ENCODE measurements around the gene UST.
"Not testable (repeated sequence)": the region's sequence is repeated elsewhere in the genome, so short reads cannot be mapped to it uniquely, and the experiment has no call there.

The UST gene

DNA sequence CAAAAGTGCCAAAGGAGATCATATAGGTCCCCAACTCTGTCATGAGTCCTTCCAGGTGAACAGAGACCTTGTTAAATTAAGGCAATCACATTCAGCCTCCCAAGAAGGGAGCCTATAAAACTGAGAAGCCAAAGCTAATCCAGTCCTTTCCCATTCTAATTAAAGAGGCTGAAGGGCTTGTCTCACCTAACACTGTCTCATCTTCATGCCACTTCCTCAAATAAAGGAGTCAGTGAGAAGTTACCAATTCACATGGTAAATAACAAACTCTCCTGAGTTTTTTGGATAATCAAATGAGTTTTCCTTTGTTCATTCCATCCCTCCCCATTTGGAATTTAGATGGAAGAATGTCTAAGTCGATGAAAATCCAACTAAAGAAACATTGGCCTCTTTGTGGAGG, 242.8 kb downstream of the UST start:
- DNase-seq (ENCODE audit: insufficient read length, low spot score): no peak
- no peak for FAIRE-seq
- TF ChIP-seq POLR2A (IDR thresholded peaks at IDR 0.05; ENCODE audit: low read depth, low read length) (no peak), POU2F2 (IDR thresholded peaks at IDR 0.05; ENCODE audit: low read depth, low read length) (no peak), TAF1 (IDR thresholded peaks at IDR 0.05; ENCODE audit: low read depth, low read length) (no peak), POLR2AphosphoS5 (IDR thresholded peaks at IDR 0.05; ENCODE audit: low read depth, low read length) (no peak), SPI1 (IDR thresholded peaks at IDR 0.05; ENCODE audit: low read depth, low read length) (peak; percentile 24), PAX5 (IDR thresholded peaks at IDR 0.05; ENCODE audit: insufficient read depth, low read length, severe bottlenecking) (no peak)

DNA sequence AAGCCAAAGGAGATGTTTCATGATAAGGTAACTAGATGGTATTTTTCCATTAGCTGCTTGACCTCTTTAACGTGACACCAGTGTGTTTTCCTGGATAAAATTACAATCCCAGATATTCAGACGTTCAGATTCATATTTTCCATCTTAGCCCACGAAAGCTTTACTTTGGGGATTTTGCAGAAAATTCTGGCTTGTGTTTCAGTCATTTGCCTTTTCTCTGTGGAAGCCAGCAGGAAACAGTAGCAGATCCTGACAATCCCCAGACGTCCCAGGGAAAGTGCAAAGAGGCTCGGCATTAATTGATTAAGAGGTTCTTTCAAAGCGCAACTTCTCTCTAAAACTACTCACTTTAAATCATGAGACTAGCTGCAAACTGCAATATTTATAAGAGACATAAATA, 243.6 kb downstream of the UST start:
- DNase-seq (ENCODE audit: insufficient read length, low spot score) (no peak), FAIRE-seq (no peak)
- TF ChIP-seq PAX5 (IDR thresholded peaks at IDR 0.05; ENCODE audit: insufficient read depth, low read length, severe bottlenecking) (no peak), POLR2A (IDR thresholded peaks at IDR 0.05; ENCODE audit: low read depth, low read length) (no peak), SPI1 (IDR thresholded peaks at IDR 0.05; ENCODE audit: low read depth, low read length) (no peak), TAF1 (IDR thresholded peaks at IDR 0.05; ENCODE audit: low read depth, low read length) (no peak), POU2F2 (IDR thresholded peaks at IDR 0.05; ENCODE audit: low read depth, low read length) (no peak), POLR2AphosphoS5 (IDR thresholded peaks at IDR 0.05; ENCODE audit: low read depth, low read length) (no peak)

DNA sequence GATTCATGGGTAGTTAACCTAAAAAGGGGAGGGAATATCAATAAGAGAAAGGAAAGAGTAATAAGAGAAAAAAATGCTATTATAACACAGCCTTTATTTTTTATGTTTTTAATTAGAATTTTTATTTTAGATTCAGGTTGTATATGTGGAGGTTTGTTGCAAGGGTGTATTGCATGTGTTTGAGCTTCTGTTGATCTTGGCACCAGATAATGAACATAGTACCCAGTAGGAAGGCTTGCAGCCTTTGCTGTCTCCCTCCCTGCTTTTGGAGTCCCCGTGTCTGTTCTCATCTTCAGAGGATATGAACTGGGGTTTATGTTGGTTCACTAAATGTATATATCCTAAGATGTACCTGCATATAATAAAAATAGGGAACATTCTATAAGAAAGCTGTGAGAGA, 250.0 kb downstream of the UST start:
- TF ChIP-seq POLR2A (IDR thresholded peaks at IDR 0.05; ENCODE audit: low read depth, low read length): no peak
- no peak for TF ChIP-seq SPI1 (IDR thresholded peaks at IDR 0.05; ENCODE audit: low read depth, low read length)
- no peak for TF ChIP-seq TAF1 (IDR thresholded peaks at IDR 0.05; ENCODE audit: low read depth, low read length)
- DNase-seq (ENCODE audit: insufficient read length, low spot score): no peak
- no peak for FAIRE-seq

DNA sequence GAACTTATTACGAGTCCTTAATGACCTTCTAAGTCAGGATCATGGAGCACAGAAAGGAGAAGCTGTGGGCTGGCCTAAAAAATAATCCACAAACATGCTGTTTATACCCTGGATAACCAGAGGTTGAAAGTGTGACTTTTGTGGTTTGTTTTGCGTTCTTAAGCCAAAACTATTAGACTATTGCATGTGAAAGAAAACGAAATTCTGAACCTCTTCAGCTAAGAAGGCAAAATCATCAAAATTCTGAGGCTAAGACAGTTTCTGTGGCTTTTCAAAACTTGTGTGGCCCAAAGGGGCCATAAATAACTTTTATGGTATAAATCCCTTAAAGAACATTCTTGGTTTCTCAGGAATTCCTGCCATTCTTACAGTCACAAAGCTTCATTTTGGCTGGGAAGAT, 251.0 kb downstream of the UST start:
- FAIRE-seq: no peak

DNA sequence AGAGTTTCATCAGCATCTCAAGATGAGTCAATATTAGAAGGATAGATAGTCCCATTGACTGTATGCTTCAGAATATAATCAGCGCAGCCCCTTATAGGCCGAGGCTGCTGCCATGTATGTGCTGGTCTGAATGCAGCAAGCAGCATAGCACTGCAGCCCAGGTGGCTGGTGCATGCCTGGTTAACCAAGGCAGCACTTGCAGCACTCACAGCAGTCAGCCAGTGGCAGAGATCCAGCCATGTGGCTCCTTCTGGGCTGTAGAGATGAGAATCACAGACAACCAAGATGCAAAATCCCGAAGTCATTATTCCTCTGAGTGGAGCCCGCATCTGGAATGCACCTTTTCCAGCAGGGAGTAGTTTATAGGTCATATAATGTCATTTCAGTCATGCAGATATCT, 251.9 kb downstream of the UST start:
- no peak for DNase-seq (ENCODE audit: insufficient read length, low spot score)
- FAIRE-seq: no peak
- no peak for TF ChIP-seq SPI1 (IDR thresholded peaks at IDR 0.05; ENCODE audit: low read depth, low read length)
- TF ChIP-seq PAX5 (IDR thresholded peaks at IDR 0.05; ENCODE audit: insufficient read depth, low read length, severe bottlenecking): no peak
- no peak for TF ChIP-seq POLR2A (IDR thresholded peaks at IDR 0.05; ENCODE audit: low read depth, low read length)
- TF ChIP-seq POU2F2 (IDR thresholded peaks at IDR 0.05; ENCODE audit: low read depth, low read length): no peak
- no peak for TF ChIP-seq POLR2AphosphoS5 (IDR thresholded peaks at IDR 0.05; ENCODE audit: low read depth, low read length)
- TF ChIP-seq TAF1 (IDR thresholded peaks at IDR 0.05; ENCODE audit: low read depth, low read length): no peak

More for the DNA sequence above, 251.0 kb downstream of the UST start:
- no peak for DNase-seq (ENCODE audit: insufficient read length, low spot score)
- TF ChIP-seq POLR2AphosphoS5 (IDR thresholded peaks at IDR 0.05; ENCODE audit: low read depth, low read length) (no peak), TAF1 (IDR thresholded peaks at IDR 0.05; ENCODE audit: low read depth, low read length) (no peak), SPI1 (IDR thresholded peaks at IDR 0.05; ENCODE audit: low read depth, low read length) (no peak), POLR2A (IDR thresholded peaks at IDR 0.05; ENCODE audit: low read depth, low read length) (no peak), POU2F2 (IDR thresholded peaks at IDR 0.05; ENCODE audit: low read depth, low read length) (no peak), PAX5 (IDR thresholded peaks at IDR 0.05; ENCODE audit: insufficient read depth, low read length, severe bottlenecking) (no peak)

DNA sequence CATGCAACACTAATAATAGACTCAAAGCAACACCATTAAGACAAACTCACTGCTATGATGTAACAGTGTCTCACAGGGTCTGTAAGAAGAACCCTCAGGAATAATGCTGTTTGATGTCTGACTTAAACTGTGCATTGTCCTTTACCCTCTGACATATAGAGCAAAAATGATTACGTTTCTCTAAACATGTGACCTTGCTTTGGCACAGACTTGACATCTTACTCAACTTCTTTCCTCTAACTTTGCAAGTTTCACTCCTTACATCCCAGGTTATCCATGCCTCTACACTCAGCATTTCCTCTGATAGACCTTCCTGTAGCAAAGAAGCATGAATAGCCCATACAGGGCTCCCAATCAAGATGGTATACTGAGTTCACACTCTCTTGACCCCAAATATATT, 252.7 kb downstream of the UST start:
- no peak for DNase-seq (ENCODE audit: insufficient read length, low spot score)

DNA sequence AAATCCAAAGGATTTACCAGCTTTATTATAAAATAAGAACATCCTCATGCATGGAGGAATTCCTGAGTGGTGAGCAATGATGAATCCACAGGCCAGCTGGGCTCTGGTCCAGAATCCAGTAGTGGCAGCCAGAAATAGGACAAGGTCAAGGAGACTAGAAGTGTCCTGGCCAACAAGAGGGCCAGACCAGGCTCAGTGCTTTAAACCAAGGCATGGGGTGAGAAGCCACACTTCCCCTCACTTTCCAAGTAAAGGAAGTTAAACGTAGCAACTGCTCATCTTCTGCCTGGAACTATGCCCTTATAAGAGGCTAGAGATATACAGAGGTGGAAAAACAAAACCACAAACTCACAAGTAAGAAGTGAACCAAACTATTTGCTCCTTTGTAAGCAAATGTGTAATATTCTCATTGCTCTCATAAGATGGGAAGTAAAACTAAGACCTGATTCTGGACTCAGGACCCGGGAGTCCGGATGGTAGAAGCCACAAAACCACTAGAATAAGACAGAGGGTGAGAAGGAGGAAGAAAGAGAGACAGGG, 253.2 kb downstream of the UST start:
- no peak for FAIRE-seq

More for the DNA sequence above, 252.7 kb downstream of the UST start:
- peak; percentile 38 for FAIRE-seq
- no peak for TF ChIP-seq TAF1 (IDR thresholded peaks at IDR 0.05; ENCODE audit: low read depth, low read length)
- no peak for TF ChIP-seq POLR2A (IDR thresholded peaks at IDR 0.05; ENCODE audit: low read depth, low read length)
- no peak for TF ChIP-seq POLR2AphosphoS5 (IDR thresholded peaks at IDR 0.05; ENCODE audit: low read depth, low read length)
- no peak for TF ChIP-seq PAX5 (IDR thresholded peaks at IDR 0.05; ENCODE audit: insufficient read depth, low read length, severe bottlenecking)
- no peak for TF ChIP-seq SPI1 (IDR thresholded peaks at IDR 0.05; ENCODE audit: low read depth, low read length)
- TF ChIP-seq POU2F2 (IDR thresholded peaks at IDR 0.05; ENCODE audit: low read depth, low read length): no peak

DNA sequence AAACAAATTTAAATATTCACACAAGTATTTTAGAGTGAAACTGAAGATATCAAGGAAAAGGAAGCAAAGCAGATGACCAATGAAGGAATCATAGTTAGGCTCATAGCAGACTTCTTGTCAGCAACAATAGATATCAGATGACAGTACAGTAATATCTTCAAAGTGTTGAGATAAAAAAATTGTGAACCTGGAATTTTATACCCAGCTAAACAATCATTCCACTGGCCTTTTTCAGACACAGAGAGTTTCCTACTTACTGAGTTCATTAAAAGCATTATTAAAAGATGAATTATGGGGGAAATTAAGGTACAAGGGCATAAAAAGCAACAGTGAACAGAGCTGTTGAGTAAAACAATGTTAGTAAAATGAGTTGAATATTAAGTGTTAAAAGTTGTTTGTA, 254.6 kb downstream of the UST start:
- TF ChIP-seq POLR2A (IDR thresholded peaks at IDR 0.05; ENCODE audit: low read depth, low read length) (no peak), SPI1 (IDR thresholded peaks at IDR 0.05; ENCODE audit: low read depth, low read length) (no peak), POLR2AphosphoS5 (IDR thresholded peaks at IDR 0.05; ENCODE audit: low read depth, low read length) (no peak), PAX5 (IDR thresholded peaks at IDR 0.05; ENCODE audit: insufficient read depth, low read length, severe bottlenecking) (no peak), TAF1 (IDR thresholded peaks at IDR 0.05; ENCODE audit: low read depth, low read length) (no peak), POU2F2 (IDR thresholded peaks at IDR 0.05; ENCODE audit: low read depth, low read length) (no peak)
- no peak for DNase-seq (ENCODE audit: insufficient read length, low spot score)
- FAIRE-seq: no peak

More for the DNA sequence above, 253.2 kb downstream of the UST start:
- DNase-seq (ENCODE audit: insufficient read length, low spot score): no peak
- TF ChIP-seq POLR2AphosphoS5 (IDR thresholded peaks at IDR 0.05; ENCODE audit: low read depth, low read length): no peak
- TF ChIP-seq POU2F2 (IDR thresholded peaks at IDR 0.05; ENCODE audit: low read depth, low read length): no peak
- no peak for TF ChIP-seq SPI1 (IDR thresholded peaks at IDR 0.05; ENCODE audit: low read depth, low read length)
- TF ChIP-seq TAF1 (IDR thresholded peaks at IDR 0.05; ENCODE audit: low read depth, low read length): no peak
- no peak for TF ChIP-seq POLR2A (IDR thresholded peaks at IDR 0.05; ENCODE audit: low read depth, low read length)
- TF ChIP-seq PAX5 (IDR thresholded peaks at IDR 0.05; ENCODE audit: insufficient read depth, low read length, severe bottlenecking): no peak

DNA sequence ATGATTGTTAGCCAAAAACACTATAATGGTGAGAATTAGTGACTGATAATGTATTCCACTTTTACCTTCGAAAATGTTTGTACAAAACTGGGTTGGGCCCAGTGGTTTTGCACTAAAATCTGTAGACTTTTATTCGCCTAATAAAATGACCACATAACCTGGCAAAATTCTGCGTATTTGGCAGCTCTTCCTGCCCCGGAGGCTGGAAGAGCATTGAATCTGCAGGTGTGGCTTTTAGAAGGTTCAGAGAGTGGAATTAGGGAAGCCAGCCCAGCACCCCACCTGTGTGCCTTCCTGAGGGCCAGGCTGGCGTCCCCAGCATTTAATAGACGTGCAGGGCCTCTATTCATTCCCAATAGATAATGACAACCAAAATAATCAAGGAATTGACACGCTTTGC, 256.7 kb downstream of the UST start:
- no peak for DNase-seq (ENCODE audit: insufficient read length, low spot score)
- no peak for FAIRE-seq
- TF ChIP-seq POLR2AphosphoS5 (IDR thresholded peaks at IDR 0.05; ENCODE audit: low read depth, low read length) (no peak), POU2F2 (IDR thresholded peaks at IDR 0.05; ENCODE audit: low read depth, low read length) (no peak), POLR2A (IDR thresholded peaks at IDR 0.05; ENCODE audit: low read depth, low read length) (no peak), TAF1 (IDR thresholded peaks at IDR 0.05; ENCODE audit: low read depth, low read length) (no peak), SPI1 (IDR thresholded peaks at IDR 0.05; ENCODE audit: low read depth, low read length) (no peak), PAX5 (IDR thresholded peaks at IDR 0.05; ENCODE audit: insufficient read depth, low read length, severe bottlenecking) (no peak)

DNA sequence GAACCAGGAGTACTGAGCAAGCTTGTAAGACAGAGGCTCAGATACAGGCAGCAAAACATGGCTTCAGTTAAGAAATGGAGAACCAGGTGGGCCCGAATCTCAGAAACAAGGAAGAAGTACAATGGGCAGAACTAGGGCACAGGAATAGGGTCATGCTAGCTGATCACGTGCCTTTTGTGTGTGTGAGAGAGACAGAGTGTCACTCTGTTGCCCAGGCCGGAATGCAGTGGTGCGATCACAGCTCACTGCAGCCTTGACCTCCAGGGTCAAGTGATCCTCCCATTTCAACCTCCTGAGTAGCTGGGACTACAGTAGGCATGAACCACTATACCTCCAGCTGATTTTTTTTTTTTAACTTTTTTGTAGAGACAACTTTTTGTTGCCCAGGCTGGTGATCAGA, 257.8 kb downstream of the UST start:
- TF ChIP-seq POU2F2 (IDR thresholded peaks at IDR 0.05; ENCODE audit: low read depth, low read length): no peak
- TF ChIP-seq SPI1 (IDR thresholded peaks at IDR 0.05; ENCODE audit: low read depth, low read length): no peak
- TF ChIP-seq TAF1 (IDR thresholded peaks at IDR 0.05; ENCODE audit: low read depth, low read length): no peak
- TF ChIP-seq POLR2A (IDR thresholded peaks at IDR 0.05; ENCODE audit: low read depth, low read length): no peak
- TF ChIP-seq PAX5 (IDR thresholded peaks at IDR 0.05; ENCODE audit: insufficient read depth, low read length, severe bottlenecking): no peak
- TF ChIP-seq POLR2AphosphoS5 (IDR thresholded peaks at IDR 0.05; ENCODE audit: low read depth, low read length): no peak
- DNase-seq (ENCODE audit: insufficient read length, low spot score) (no peak), FAIRE-seq (no peak)

DNA sequence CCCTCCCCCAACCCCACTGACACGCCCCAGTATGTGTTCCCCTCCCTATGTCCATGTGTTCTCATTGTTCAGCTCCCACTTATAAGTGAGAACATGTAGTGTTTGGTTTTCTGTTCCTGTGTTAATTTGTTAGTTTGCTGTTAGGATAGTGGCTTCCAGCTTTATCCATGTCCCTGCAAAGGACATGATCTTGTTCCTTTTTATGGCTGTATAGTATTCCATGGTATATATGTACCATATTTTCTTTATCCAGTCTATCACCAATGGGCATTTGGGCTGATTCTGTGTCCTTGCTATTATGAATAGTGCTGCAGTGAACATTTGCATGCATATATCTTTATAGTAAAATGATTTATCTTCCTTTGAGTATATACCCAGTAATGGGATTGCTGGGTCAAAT, 259.4 kb downstream of the UST start:
- not testable (repeated sequence) for DNase-seq (ENCODE audit: insufficient read length, low spot score); FAIRE-seq

Measured in GM12891 (cell line).